Endothelial cell of umbilical vein (primary cell): ENCODE measurements around the gene THOP1. TPM values are rescaled to one million over a fixed set of nuclear protein-coding genes. Genes with fewer than 3 reads are reported as not detected.

ENCODE experiments used
- BruUV-seq: library from RNA; stranded (reverse); fragments of 400-500 nt; replicated peaks from 2 replicates; lab custom pipeline; 2021; lab: Mats Ljungman, UMichigan
- CTCF ChIA-PET: fragments of 300-600, 350-600 bp; sonication (Branson Sonifier 250); formaldehyde crosslinking; loops from one replicate; lab custom pipeline; 2021; ENCODE audit warnings: antibody characterized with exemption, inconsistent platforms; lab: Charles Lee
- POLR2A ChIA-PET: fragments of 300-600, 350-600 bp; sonication (Branson Sonifier 250); formaldehyde crosslinking; loops from one replicate; lab custom pipeline; 2021; ENCODE audit warnings: antibody characterized with exemption, inconsistent platforms; lab: Charles Lee
- DNase-seq: peaks from one replicate; pipeline ENCODE4 v3.0.0-alpha.2; 2011; ENCODE audit warnings: low read depth, low spot score
- FAIRE-seq: peaks from 2 replicates; lab custom pipeline; 2011; peaks lifted over from hg19 to GRCh38; lab: Jason Lieb, UNC
- H2AFZ ChIP-seq: 2 replicates; pipeline ENCODE4 v1.6.0; 2012; ENCODE audit warnings: low read depth, low read length, control low read depth, inconsistent platforms
- H3K27ac ChIP-seq: 2 replicates; pipeline ENCODE4 v1.5.1; 2011; ENCODE audit warnings: low read depth, mild to moderate bottlenecking, control low read depth, low read length, moderate library complexity; ENCODE audit not compliant: insufficient read depth
- H3K27me3 ChIP-seq, 2 experiments: 2 replicates each; pipeline versions ENCODE4 v1.6.0 to v1.6.1; 2011; ENCODE audit warnings: low read length in 2 of 2, mixed read lengths in 1 of 2; ENCODE audit not compliant: control insufficient read depth in 2 of 2, insufficient read depth in 2 of 2
- H3K36me3 ChIP-seq, 2 experiments: 2 replicates in 1 of 2; 3 replicates in 1 of 2; pipeline ENCODE4 v1.5.1; 2011; ENCODE audit warnings: low read length in 2 of 2, mild to moderate bottlenecking in 1 of 2, moderate library complexity in 1 of 2; ENCODE audit not compliant: control insufficient read depth in 2 of 2, insufficient read depth in 2 of 2; ENCODE audit errors: extremely low read depth in 1 of 2
- H3K4me1 ChIP-seq: 3 replicates; pipeline ENCODE4 v1.5.1; 2011; ENCODE audit warnings: mild to moderate bottlenecking, low read length; ENCODE audit not compliant: control insufficient read depth, insufficient read depth; ENCODE audit errors: extremely low read depth
- H3K4me2 ChIP-seq: 2 replicates; pipeline ENCODE4 v1.6.1; 2011; ENCODE audit warnings: low read length, control low read depth, mixed read lengths; ENCODE audit not compliant: insufficient read depth
- H3K4me3 ChIP-seq, 3 experiments: fragments of 200-600 bp in 1 of 3; sonication (generic), shearing (Covaris generic) in 1 of 3; replicated peaks in 1 of 3; 2 replicates each; pipeline ENCODE4 v1.5.1; 2011 to 2016; ENCODE audit warnings: control low read depth in 3 of 3, low read length in 3 of 3, mild to moderate bottlenecking in 2 of 3, inconsistent platforms in 1 of 3, low read depth in 1 of 3, moderate library complexity in 1 of 3; ENCODE audit not compliant: insufficient read depth in 1 of 3
- H3K79me2 ChIP-seq: 2 replicates; pipeline ENCODE4 v1.6.0; 2012; ENCODE audit warnings: low read length, inconsistent platforms; ENCODE audit not compliant: control insufficient read depth, insufficient read depth
- H3K9ac ChIP-seq: replicated peaks from 2 replicates; pipeline ENCODE3; 2011; ENCODE audit warnings: low read length, control low read depth; ENCODE audit not compliant: insufficient read depth; ENCODE audit errors: extremely low read depth
- H3K9me1 ChIP-seq: replicated peaks from 3 replicates; pipeline ENCODE4 v1.6.0; 2011; ENCODE audit warnings: mild to moderate bottlenecking, low read length; ENCODE audit not compliant: control insufficient read depth, insufficient read depth; ENCODE audit errors: extremely low read depth
- H3K9me3 ChIP-seq: replicated peaks from 2 replicates; pipeline ENCODE4 v1.5.1; 2012; ENCODE audit warnings: low read length, inconsistent platforms; ENCODE audit not compliant: control insufficient read depth, insufficient read depth
- H4K20me1 ChIP-seq: replicated peaks from 2 replicates; pipeline ENCODE3; 2011; ENCODE audit warnings: mild to moderate bottlenecking, low read length; ENCODE audit not compliant: control insufficient read depth, insufficient read depth; ENCODE audit errors: extremely low read depth
- CTCF ChIP-seq, 2 donors: IDR thresholded peaks; 1 replicate in 1 of 2; 2 replicates in 1 of 2; pipeline ENCODE4 v1.5.1; 2011; ENCODE audit warnings: low read length in 2 of 2, mild to moderate bottlenecking in 2 of 2, moderate library complexity in 2 of 2, control low read depth in 1 of 2, inconsistent platforms in 1 of 2, low read depth in 1 of 2; ENCODE audit not compliant: insufficient read depth in 1 of 2; ENCODE audit errors: extremely low read depth in 1 of 2
- EZH2 ChIP-seq: IDR thresholded peaks from 2 replicates; pipeline ENCODE4 v1.6.1; 2012; ENCODE audit warnings: borderline replicate concordance, low read depth, mild to moderate bottlenecking, moderate library complexity, low read length, inconsistent platforms; ENCODE audit not compliant: severe bottlenecking
- JUN ChIP-seq: IDR thresholded peaks from 2 replicates; pipeline ENCODE4 v1.6.1; 2011; ENCODE audit warnings: borderline replicate concordance, low read depth; ENCODE audit not compliant: insufficient read length, insufficient read depth
- MYC ChIP-seq: IDR thresholded peaks from one replicate; pipeline ENCODE4 v1.6.1; 2011; ENCODE audit warnings: mild to moderate bottlenecking, low read depth, low read length
- POLR2AphosphoS5 ChIP-seq: IDR thresholded peaks from 2 replicates; pipeline ENCODE4 v1.6.1; 2012; ENCODE audit warnings: low read depth, mild to moderate bottlenecking, control low read depth, low read length, moderate library complexity; ENCODE audit not compliant: insufficient read depth
- dilution Hi-C: fragments of 300-500 bp; cut with MboI; formaldehyde crosslinking; loops from one replicate; pipeline ENCODE4 v1.15.0; 2019; ENCODE audit warnings: low sequenced_read_pairs; ENCODE audit not compliant: extremely low pct_ligation_motif_present
- intact Hi-C: fragments of 100-400 bp; cut with micrococcal nuclease; formaldehyde crosslinking; loops from one replicate; pipeline ENCODE4 v1.10.0; 2022
- polyA plus RNA-seq, 4 experiments: library from polyadenylated mRNA; depleted of rRNA in 3 of 4; stranded (reverse) in 3 of 4; unstranded in 1 of 4; fragments of >200 nt; gene quantifications; 2 replicates each; pipeline versions ENCODE4 v1.2.1 to v1.2.3, GENCODE V29; 2011 to 2012; ENCODE audit warnings: missing spikeins in 1 of 4
- total RNA-seq: library from RNA; stranded (reverse); gene quantifications from 2 replicates; pipeline ENCODE4 v1.2.3, GENCODE V29; 2021

The THOP1 gene
- total and polyA plus RNA-seq, 2 donors (not counting 3 experiments of a cell fraction or from before 2014, with no cell fraction given), result 88.0 to 115 TPM

- peaks cover 0 to 30% of the 10 kb centered on the region in 2 experiments for H3K36me3 ChIP-seq
- H3K9me1 ChIP-seq, result no peaks in the 10 kb centered on the region
- TF ChIP-seq JUN (no peak), EZH2 (no peak), CTCF (IDR thresholded peaks at IDR 0.05; ENCODE audit: extremely low read depth in 1 of 2, insufficient read depth in 1 of 2, low read depth in 1 of 2, low read length in 2 of 2) (no peak), POLR2AphosphoS5 (no peak), MYC (no peak)
- H4K20me1 ChIP-seq, result no peaks in the 10 kb centered on the region
- H3K4me2 ChIP-seq, result no peak overlapping the region
- POLR2A ChIA-PET, result no interaction called here
- no peaks in the 10 kb centered on the region for H3K27me3 ChIP-seq
- H3K9me3 ChIP-seq, result no peaks in the 10 kb centered on the region
- no peaks in the 10 kb centered on the region for H3K4me1 ChIP-seq
- intact Hi-C loops (no loop called here), dilution Hi-C loops (no loop called here)
- no peak overlapping the region for H2AFZ ChIP-seq
- no peak for DNase-seq
- H3K9ac ChIP-seq, result no peak overlapping the region
- peaks cover 33% of the 10 kb centered on the region for H3K79me2 ChIP-seq
- BruUV-seq, result no TSS peak
- no peak for FAIRE-seq
- no peak overlapping the region for H3K4me3 ChIP-seq
- H3K27ac ChIP-seq, result no peak overlapping the region
- CTCF ChIA-PET, result no interaction called here
Observed at GRCh38 chr19:2768365-2769132, 16.8 kb upstream of the THOP1 start.
